ENCODE data around the gene ATL1.
A peak's percentile ranks its signal among the peaks of the same experiment; 100 is the strongest.
"Not testable (repeated sequence)": the region's sequence is repeated elsewhere in the genome, so short reads cannot be mapped to it uniquely, and the experiment has no call there.

The ATL1 gene

GRCh38 chr14:50534997-50535396, 24.9 kb upstream of the ATL1 start:
- DNase-seq = no peak

DNA sequence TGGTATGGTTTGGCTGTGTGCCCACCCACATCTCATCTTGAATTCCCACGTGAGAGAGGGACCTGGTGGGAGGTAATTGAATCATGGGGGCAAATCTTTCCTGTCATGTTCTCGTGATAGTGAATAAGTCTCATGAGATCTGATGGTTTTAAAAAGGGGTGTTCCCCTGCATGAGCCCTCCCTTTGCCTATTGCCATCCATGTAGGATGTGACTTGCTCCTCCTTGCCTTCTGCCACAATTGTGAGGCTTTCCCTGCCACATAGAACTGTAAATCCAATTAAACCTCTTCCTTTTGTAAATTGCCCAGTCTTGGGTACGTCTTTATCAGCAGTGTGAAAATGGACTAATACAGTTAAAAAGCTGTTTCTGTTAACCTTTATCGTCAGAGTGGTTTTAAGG, 21.9 kb upstream of the ATL1 start:
- not testable (repeated sequence) for DNase-seq

DNA sequence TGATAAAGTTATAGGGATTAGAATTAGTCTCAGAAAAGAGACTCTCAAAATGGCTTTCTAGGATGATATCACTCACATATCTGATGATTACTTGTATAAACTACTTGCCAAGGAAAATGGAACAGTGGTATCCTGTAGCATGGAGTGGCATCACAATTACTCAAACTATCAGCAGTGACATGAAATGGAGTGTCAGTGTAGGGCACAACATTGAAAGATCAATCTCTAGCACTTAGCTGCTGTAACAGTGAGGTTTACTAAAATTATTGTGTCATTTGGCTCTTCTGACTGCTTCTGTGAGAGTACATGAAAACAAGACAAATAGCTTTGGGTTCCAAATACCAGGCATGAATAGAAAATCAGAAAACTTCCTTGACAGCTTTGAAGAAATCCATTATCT, 20.9 kb upstream of the ATL1 start:
- DNase-seq = no peak

DNA sequence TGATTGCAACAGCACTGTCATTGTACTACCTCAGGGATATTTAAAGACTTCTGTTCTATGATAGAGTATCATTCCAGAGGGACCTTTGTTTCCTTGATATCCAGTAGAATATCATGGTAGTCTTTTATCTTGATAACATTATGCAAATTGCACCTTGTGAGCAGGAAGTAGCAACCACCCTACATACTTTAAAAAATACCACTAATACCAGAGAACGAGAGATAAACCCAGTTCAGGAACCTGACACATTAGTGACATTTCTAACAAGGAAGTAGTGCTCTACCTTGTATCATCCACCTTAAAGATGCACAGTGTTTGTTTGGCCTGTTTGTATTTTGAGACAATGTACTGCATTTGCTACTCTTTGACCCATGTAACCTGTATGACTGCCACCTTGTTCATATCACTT, 18.8 kb upstream of the ATL1 start:
- no peak for DNase-seq

DNA sequence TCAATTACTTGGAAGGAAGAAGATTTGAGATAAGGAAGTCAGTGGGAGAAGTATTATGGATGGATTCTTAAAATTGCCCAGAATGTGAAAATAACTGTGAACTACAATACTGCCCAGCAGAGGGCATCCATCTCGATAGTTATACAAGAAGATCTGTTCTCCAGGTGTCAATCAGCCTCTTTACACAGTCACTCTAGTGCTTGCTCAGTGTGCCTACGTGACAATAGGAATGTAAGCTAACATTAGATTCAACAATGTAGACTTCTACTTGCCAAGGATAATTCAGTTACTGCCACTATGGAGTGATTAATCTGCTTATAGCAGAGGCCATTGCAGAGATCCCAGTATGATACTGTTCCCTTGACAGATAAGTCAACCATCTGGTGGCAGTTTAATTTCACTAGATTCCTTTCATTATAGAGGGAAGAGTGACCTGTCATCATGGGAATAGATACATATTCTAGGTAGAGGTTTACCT, 17.0 kb upstream of the ATL1 start:
- DNase-seq = peak; percentile 65

DNA sequence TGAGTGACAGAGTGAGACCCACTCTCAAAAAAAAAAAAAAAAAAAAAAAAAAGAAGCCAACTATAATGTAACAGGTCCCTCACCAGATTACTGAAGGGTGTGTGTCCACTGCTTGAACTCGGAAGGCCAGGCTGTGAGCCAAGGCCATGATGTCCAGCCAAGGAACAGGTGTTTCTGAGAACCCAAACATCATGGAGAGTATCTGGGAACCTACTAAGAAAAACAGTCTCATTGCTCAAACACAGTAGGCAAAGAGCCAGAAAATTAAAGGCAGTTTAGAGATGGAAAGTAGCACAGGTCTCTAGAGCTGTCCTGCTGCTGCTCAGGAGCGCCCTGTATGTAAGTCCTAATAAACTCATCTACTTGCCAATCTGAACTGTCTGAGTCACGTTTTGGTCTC, 15.0 kb upstream of the ATL1 start:
- DNase-seq = peak; percentile 6

GRCh38 chr14:50545618-50546017, 14.3 kb upstream of the ATL1 start:
- DNase-seq = no peak

- DNase-seq = no peak
Observed at GRCh38 chr14:50550294-50550693, 9.7 kb upstream of the ATL1 start.

- DNase-seq = no peak
Observed at GRCh38 chr14:50551877-50552276, 8.1 kb upstream of the ATL1 start.

DNA sequence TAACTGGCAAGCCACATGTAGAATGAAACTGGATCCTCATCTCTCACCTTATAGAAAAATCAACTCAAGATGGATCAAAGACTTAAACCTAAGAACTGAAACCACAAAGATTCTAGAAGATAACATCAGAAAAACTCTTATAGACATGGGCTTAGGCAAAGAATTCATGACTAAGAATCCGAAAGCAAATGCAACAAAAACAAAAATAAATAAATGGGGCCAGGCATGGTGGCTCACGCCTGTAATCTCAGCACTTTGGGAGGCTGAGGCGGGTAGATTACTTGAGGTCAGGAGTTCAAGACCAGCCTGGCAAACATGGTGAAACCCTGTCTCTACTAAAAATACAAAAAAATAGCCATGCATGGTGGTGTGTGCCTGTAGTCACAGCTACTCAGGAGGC, 7.1 kb upstream of the ATL1 start:
- DNase-seq = not testable (repeated sequence)

GRCh38 chr14:50560931-50561285, 963 bp downstream of the ATL1 start:
- DNase-seq = peak; percentile 85

- DNase-seq = no peak
Observed at GRCh38 chr14:50562841-50563240, 2.9 kb downstream of the ATL1 start.

GRCh38 chr14:50569714-50570274, 9.8 kb downstream of the ATL1 start:
- no peak for DNase-seq

DNA sequence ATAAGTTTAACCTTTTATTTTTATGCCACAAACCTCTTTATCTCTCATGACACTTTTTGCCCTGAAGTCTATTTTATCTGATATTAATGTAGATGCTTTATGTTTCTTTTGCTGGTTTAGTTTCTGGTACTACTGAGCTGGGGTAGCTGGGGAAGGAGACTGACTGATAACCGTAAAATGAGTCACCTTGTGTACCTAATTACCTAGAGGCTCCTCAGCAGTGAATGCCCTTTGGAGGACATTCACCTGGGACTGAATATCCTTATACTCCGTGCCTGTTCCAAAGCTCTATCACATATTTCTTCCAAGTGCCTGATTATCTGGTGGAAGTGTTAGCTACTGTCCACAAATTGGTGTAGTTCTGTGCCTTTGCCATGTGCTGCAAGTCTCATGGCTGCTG, 13.9 kb downstream of the ATL1 start:
- no peak for DNase-seq

- DNase-seq = no peak
Observed at GRCh38 chr14:50575769-50576168, 15.8 kb downstream of the ATL1 start.

DNA sequence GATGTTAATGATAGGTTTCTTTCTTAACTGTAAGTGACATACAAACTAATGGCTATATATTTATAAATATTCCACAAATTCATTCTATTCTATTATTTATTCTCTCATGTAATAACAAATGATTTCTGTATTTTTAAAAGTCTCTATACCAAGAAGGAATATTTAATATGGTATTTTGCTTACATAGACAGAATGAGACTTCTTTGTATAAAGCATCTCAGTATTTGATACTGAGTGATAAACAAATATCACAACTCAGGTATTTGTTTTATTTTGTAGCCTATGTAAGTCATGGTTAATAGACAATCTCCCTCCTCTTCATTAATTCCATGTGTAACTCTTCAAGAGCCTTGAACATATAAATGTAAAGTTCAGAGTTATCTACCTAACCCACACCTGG, 18.0 kb downstream of the ATL1 start:
- no peak for DNase-seq

DNA sequence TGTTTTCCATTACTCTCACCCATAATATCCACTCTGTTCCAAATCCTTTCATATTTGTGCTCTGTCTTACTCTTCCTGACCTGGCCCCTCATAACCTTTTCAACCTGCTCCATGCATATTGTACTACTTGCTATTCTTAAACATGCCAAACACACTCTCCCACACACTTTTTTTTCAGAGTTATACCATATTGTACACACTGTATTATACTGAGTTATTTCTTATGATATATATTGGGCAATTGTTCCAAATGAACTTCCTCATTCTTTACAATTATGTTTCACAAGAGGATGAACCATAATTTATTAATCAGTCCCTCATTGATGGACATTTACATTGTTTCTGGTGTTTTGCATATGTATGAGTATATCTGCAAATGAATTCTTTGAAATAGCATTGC, 18.5 kb downstream of the ATL1 start:
- no peak for DNase-seq

DNA sequence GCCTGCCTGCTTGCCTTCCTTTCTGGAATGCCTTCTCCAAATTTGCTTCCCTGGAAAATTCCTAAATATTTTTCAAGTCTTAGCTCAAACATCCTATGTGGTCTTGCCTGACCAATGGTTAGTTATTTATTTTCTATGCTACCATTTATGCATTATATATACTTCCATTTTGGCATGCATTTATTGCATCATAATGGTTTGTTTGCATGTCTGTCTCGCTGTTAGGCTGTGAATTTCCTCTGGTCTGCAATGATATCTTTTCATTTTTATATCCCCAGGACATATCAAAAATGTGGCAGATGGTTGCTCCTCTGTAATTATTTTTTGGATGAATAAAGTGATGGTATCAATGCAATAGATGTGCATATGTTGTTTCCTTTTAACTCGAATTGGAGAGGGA, 30.5 kb downstream of the ATL1 start:
- no peak for DNase-seq

DNA sequence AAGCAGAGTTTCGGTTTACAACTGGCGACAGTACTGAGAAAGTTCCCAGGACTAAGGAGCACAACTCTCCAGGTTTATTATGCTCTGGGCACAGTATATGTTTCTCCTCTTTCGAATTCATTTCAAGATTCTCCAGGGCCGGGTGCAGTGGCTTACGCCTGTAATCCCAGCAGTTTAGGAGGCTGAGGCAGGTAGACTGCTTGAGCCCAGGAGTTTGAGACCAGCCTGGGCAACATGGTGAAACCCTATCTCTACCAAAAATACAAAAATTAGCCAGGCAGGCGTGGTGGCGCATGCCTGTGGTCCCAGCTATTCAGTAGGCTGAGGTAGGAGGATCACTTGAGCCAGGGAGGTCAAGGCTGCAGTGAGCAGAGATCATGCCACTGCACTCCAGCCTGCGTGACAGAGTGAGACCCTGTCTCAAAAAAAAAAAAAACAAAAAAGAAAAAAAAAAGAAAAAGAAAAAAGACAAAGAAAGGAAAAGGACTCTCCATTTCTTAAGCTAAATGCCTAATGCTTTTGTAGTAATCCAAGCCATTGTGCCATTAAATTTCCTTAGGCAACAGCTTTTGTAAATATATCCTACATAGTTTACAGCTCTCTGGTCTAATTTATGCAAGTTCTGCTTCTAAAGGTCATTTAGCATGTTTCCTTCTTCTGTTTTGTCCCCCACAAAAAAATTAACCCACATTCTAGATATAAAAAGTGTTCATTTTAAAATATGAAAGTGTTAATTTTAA, 34.8 kb downstream of the ATL1 start:
- no peak for DNase-seq

DNA sequence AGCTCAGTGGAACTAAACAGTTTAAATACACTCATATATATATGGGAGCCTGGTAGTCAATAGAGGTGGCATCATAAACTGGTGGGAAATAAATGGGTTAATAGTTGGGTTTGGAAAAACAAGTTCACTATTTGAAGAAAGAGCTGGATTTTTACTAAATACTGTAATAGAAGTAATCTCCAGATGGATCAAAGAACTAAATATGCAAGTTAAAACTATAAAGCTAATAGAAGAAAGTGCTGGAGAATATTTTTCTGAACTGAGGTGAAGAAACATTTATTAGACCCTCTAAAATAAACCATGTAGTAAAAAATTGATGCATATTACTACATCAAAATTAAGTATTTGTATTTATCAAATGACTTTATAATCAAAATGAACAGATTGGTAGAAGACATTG, 38.8 kb downstream of the ATL1 start:
- DNase-seq = no peak

DNA sequence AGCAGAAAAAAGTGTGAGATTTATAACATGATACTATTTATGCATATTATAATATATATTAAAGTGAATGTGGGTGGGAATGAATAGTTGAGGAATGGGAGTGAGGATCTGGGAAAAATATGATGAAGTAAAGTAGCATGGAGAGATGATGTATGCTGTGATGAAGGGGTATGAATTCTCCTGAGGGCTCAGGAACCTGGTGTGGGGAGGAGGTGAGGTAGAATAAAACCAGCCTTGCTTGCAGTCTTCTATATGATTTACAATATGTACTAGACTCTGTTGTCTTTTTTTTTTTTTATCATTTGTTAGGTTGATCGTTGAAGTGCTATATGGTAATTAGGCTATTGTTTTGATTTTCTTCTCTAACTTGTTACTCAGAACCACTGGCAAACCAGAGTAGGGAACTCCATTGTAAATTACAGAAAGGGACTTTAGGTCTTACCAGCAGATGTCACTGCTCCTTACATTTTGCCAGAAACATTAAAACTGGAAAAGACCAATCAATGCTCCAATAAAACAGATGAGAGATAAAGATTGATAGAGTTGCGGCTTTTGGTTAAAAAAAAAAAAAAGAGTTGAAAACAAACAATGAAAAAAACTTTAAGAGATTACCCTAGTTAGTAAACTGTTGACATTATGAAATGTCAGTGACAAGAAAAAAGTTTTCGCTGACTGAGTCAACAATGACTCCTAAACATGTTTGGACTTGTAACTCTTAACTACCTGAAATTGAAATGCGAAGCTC, 39.9 kb downstream of the ATL1 start:
- DNase-seq = peak; percentile 38

- DNase-seq = no peak
Observed at GRCh38 chr14:50600849-50601248, 40.9 kb downstream of the ATL1 start.

GRCh38 chr14:50601394-50601793, 41.4 kb downstream of the ATL1 start:
- DNase-seq = no peak

DNA sequence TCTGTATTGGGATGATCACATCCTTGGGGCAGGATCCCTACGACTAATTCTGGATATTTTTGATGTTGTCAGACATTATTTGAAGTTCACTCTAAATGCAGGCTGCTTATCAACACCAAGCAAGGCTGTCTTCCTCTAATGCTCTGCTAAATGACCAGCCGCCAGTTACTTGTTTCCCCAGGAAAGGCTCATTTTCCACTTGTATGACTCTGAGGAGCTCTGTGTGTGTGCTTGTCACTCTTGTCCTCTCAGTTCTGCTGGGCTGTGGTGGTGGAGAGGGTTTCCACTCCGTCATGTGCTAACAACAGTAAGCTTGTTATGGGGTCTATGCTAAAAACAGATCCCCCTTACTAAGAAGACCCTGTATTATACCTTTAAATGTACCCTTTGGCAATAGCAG, 42.1 kb downstream of the ATL1 start:
- no peak for DNase-seq

Data from NCI-H1092 treated with DMSO at 0.1 percent for 48 hours (cell line).